DND-41 (cell line): ENCODE data around the gene TUBG1.
A peak's percentile ranks its signal among the peaks of the same experiment; 100 is the strongest.

Experiments
- ATAC-seq: fragments of 200-7000 bp; cut with Tn5 transposase; 3 replicates; pipeline ENCODE4 v1.9.1; 2021; ENCODE audit warnings: low read depth; ENCODE audit not compliant: insufficient read depth
- DNase-seq: peaks from one replicate; pipeline ENCODE4 v3.0.0-alpha.2; 2020
- H2AFZ ChIP-seq: 2 replicates; pipeline ENCODE4 v1.6.0; 2012; ENCODE audit warnings: low read depth, low read length
- H3K27ac ChIP-seq: 2 replicates; pipeline ENCODE4 v1.5.1; 2012; ENCODE audit warnings: low read length, inconsistent platforms
- H3K27me3 ChIP-seq: fragments of 200-600 bp; sonication (generic); 2 replicates; pipeline ENCODE4 v1.6.0; 2012; ENCODE audit warnings: low read length, mild to moderate bottlenecking, inconsistent platforms; ENCODE audit not compliant: insufficient read depth, poor library complexity
- H3K36me3 ChIP-seq: 2 replicates; pipeline ENCODE4 v1.5.1; 2012; ENCODE audit warnings: low read length, inconsistent platforms; ENCODE audit not compliant: insufficient read depth
- H3K4me1 ChIP-seq: 2 replicates; pipeline ENCODE4 v1.5.1; 2012; ENCODE audit warnings: mild to moderate bottlenecking, low read length; ENCODE audit not compliant: insufficient read depth
- H3K4me2 ChIP-seq: 2 replicates; pipeline ENCODE4 v1.6.0; 2012; ENCODE audit warnings: mild to moderate bottlenecking, moderate library complexity, low read length, inconsistent platforms; ENCODE audit not compliant: insufficient read depth
- H3K4me3 ChIP-seq, 2 experiments: fragments of 200-600 bp in 1 of 2; shearing (Covaris generic) in 1 of 2; 2 replicates each; pipeline ENCODE4 v1.5.1; 2012 to 2016; ENCODE audit warnings: inconsistent platforms in 2 of 2, low read length in 2 of 2, mild to moderate bottlenecking in 2 of 2, low read depth in 1 of 2, moderate library complexity in 1 of 2
- H3K79me2 ChIP-seq: 2 replicates; pipeline ENCODE4 v1.6.0; 2012; ENCODE audit warnings: low read length, inconsistent platforms; ENCODE audit not compliant: insufficient read depth
- H3K9ac ChIP-seq: 2 replicates; pipeline ENCODE4 v1.6.0; 2012; ENCODE audit warnings: low read depth, mild to moderate bottlenecking, inconsistent platforms, low read length, moderate library complexity
- H3K9me3 ChIP-seq: 2 replicates; pipeline ENCODE4 v1.5.1; 2012; ENCODE audit warnings: low read length, moderate library complexity, mild to moderate bottlenecking, inconsistent platforms; ENCODE audit not compliant: insufficient read depth, severe bottlenecking
- H4K20me1 ChIP-seq: 2 replicates; pipeline ENCODE4 v1.6.0; 2012; ENCODE audit warnings: low read length; ENCODE audit not compliant: insufficient read depth
- EZH2 ChIP-seq: IDR thresholded peaks from 3 replicates; pipeline ENCODE4 v1.6.1; 2012; ENCODE audit warnings: borderline replicate concordance, low read depth, mild to moderate bottlenecking, moderate library complexity, low read length, inconsistent platforms; ENCODE audit not compliant: severe bottlenecking
- TF ChIP-seq, protein P1 (sequence below): IDR thresholded peaks from 2 replicates; pipeline ENCODE4 v1.5.1; 2012; ENCODE audit warnings: borderline replicate concordance, low read length, moderate library complexity, mild to moderate bottlenecking; ENCODE audit not compliant: poor library complexity, severe bottlenecking; ENCODE audit errors: extremely low read depth

The TUBG1 gene

DNA sequence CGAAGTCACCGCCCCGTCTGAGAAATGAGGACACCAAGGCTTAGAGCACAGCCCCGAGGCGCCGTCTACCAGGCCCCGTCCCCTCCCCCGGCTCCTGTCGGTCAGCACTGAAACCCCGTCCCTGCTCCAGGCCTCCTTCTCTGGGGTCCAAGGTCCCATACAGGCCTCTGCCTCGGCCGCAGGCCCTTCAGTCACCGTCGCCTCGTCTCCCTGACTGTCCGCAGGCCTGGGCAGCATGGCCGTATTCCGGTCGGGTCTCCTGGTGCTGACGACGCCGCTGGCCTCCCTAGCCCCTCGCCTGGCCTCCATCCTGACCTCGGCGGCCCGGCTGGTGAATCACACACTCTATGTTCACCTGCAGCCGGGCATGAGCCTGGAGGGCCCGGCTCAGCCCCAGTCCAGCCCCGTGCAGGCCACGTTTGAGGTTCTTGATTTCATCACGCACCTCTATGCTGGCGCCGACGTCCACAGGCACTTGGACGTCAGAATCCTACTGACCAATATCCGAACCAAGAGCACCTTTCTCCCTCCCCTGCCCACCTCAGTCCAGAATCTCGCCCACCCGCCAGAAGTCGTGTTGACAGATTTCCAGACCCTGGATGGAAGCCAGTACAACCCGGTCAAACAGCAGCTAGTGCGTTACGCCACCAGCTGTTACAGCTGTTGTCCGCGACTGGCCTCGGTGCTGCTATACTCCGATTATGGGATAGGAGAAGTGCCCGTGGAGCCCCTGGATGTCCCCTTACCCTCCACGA, 46.9 kb upstream of the TUBG1 start:
- DNase-seq: no peak
- Histone ChIP-seq H3K27me3 (no peaks in the 10 kb centered on the region), H3K9me3 (no peaks in the 10 kb centered on the region), H3K27ac (peak overlapping the region; percentile 90), H3K4me2 (peak overlapping the region; percentile 100), H4K20me1 (peaks cover 9% of the 10 kb centered on the region; the same call in 1 of the 2 replicates), H3K36me3 (peaks cover 48% of the 10 kb centered on the region), H3K4me1 (peaks cover 54% of the 10 kb centered on the region), H2AFZ (peak overlapping the region; percentile 84; the same call in 1 of the 2 replicates), H3K9ac (peak overlapping the region; percentile 82), H3K4me3 (peak overlapping the region; percentile 65 to 75), H3K79me2 (peaks cover 47% of the 10 kb centered on the region)
- peak; percentile 4; the same call in 1 of the 3 replicates for ATAC-seq
- TF ChIP-seq EZH2: no peak
- TF ChIP-seq, protein P1, sequence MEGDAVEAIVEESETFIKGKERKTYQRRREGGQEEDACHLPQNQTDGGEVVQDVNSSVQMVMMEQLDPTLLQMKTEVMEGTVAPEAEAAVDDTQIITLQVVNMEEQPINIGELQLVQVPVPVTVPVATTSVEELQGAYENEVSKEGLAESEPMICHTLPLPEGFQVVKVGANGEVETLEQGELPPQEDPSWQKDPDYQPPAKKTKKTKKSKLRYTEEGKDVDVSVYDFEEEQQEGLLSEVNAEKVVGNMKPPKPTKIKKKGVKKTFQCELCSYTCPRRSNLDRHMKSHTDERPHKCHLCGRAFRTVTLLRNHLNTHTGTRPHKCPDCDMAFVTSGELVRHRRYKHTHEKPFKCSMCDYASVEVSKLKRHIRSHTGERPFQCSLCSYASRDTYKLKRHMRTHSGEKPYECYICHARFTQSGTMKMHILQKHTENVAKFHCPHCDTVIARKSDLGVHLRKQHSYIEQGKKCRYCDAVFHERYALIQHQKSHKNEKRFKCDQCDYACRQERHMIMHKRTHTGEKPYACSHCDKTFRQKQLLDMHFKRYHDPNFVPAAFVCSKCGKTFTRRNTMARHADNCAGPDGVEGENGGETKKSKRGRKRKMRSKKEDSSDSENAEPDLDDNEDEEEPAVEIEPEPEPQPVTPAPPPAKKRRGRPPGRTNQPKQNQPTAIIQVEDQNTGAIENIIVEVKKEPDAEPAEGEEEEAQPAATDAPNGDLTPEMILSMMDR: no peak

DNA sequence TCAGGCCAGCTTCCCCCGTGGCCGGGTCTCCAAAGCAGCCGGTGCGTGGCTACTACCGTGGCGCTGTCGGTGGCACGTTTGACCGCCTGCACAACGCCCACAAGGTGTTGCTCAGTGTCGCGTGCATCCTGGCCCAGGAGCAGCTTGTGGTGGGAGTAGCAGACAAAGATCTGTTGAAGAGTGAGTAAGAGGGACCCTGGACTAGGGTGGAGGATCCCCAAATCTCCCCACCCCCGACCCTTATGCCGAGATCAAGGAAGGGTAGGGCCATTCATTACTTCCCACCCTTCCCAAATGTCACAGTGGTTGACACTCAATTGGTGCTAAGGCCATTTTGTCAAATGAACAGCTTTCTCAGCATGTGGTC, 46.4 kb upstream of the TUBG1 start:
- H3K27me3 ChIP-seq: no peaks in the 10 kb centered on the region
- no peak for DNase-seq
- H3K4me3 ChIP-seq: peak overlapping the region; percentile 65 to 75; a peak in 3 of 4 replicates
- H2AFZ ChIP-seq: no peak overlapping the region
- H3K27ac ChIP-seq: peak overlapping the region; percentile 90
- H3K9ac ChIP-seq: peak overlapping the region; percentile 82
- H3K4me1 ChIP-seq: peaks cover 59% of the 10 kb centered on the region
- no peak for ATAC-seq
- peaks cover 12% of the 10 kb centered on the region; the same call in 1 of the 2 replicates for H4K20me1 ChIP-seq
- H3K9me3 ChIP-seq: no peaks in the 10 kb centered on the region
- peaks cover 51% of the 10 kb centered on the region for H3K36me3 ChIP-seq
- H3K79me2 ChIP-seq: peaks cover 51% of the 10 kb centered on the region
- TF ChIP-seq, protein P1: no peak
- TF ChIP-seq EZH2: no peak
- peak overlapping the region; percentile 100 for H3K4me2 ChIP-seq

DNA sequence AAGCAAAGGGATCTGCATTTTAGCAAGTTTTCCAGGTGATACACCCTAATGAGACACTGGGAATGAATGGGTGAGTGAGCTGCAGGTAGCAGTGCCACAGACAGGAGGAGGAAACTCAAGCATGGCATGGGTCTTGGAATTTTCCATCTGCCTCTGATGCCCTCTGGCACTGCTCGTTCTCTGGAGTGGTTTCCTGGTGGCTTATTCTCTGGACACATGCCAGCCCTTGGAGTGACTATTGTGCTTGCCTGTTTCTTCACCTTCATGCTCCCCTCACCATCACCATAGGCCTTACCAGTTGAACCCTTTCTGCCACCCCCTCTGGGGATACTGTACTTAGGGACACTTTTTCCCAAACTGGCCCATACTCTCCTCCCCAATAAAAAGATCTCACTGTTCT, 45.9 kb upstream of the TUBG1 start:
- peaks cover 54% of the 10 kb centered on the region for H3K36me3 ChIP-seq
- peak overlapping the region; percentile 82 for H3K9ac ChIP-seq
- peaks cover 55% of the 10 kb centered on the region for H3K79me2 ChIP-seq
- TF ChIP-seq, protein P1: no peak
- no peak for TF ChIP-seq EZH2
- ATAC-seq (no peak), DNase-seq (no peak)
- H4K20me1 ChIP-seq: peaks cover 12% of the 10 kb centered on the region; the same call in 1 of the 2 replicates
- H3K27ac ChIP-seq: peak overlapping the region; percentile 90
- H3K9me3 ChIP-seq: no peaks in the 10 kb centered on the region
- peak overlapping the region; percentile 65 to 75; a peak in 3 of 4 replicates for H3K4me3 ChIP-seq
- H3K27me3 ChIP-seq: no peaks in the 10 kb centered on the region
- H3K4me2 ChIP-seq: peak overlapping the region; percentile 100
- no peak overlapping the region for H2AFZ ChIP-seq
- peaks cover 63% of the 10 kb centered on the region for H3K4me1 ChIP-seq
